Measurements from ENCODE around the gene PALB2.

Gene PALB2

GRCh38 chr16:23578101-23578830 lies 62.8 kb downstream of the PALB2 start:
- no peak overlapping the region for H3K4me3 ChIP-seq (ENCODE audit: low read depth in 1 of 2, low read length in 2 of 2)
- H3K4me1 ChIP-seq (ENCODE audit: insufficient read depth, low read length), result no peaks in the 10 kb centered on the region
- H3K27me3 ChIP-seq (ENCODE audit: control insufficient read depth in 1 of 2, insufficient read depth in 2 of 2, low read length in 2 of 2), result no peaks in the 10 kb centered on the region
- H3K36me3 ChIP-seq (ENCODE audit: insufficient read depth, low read length), result peaks cover 61% of the 10 kb centered on the region
- H3K9me3 ChIP-seq (ENCODE audit: low read length), result no peaks in the 10 kb centered on the region
- H3K9ac ChIP-seq (ENCODE audit: low read length), result no peak overlapping the region
- no peak overlapping the region for H3K27ac ChIP-seq (ENCODE audit: low read depth, low read length)

GRCh38 chr16:23577493-23577892 lies 63.6 kb downstream of the PALB2 start:
- H3K9me3 ChIP-seq (ENCODE audit: low read length), result no peaks in the 10 kb centered on the region

GRCh38 chr16:23575834-23576233 lies 65.3 kb downstream of the PALB2 start:
- H3K9ac ChIP-seq (ENCODE audit: low read length), result no peak overlapping the region
- H3K9me3 ChIP-seq (ENCODE audit: low read length), result no peaks in the 10 kb centered on the region
- H3K4me1 ChIP-seq (ENCODE audit: insufficient read depth, low read length), result no peaks in the 10 kb centered on the region
- H3K36me3 ChIP-seq (ENCODE audit: insufficient read depth, low read length), result peaks cover 77% of the 10 kb centered on the region
- H3K4me3 ChIP-seq (ENCODE audit: low read depth in 1 of 2, low read length in 2 of 2), result no peak overlapping the region
- no peaks in the 10 kb centered on the region for H3K27me3 ChIP-seq (ENCODE audit: control insufficient read depth in 1 of 2, insufficient read depth in 2 of 2, low read length in 2 of 2)
- no peak overlapping the region for H3K27ac ChIP-seq (ENCODE audit: low read depth, low read length)

More at GRCh38 chr16:23577493-23577892, 63.6 kb downstream of the PALB2 start:
- Histone ChIP-seq H3K27me3 (ENCODE audit: control insufficient read depth in 1 of 2, insufficient read depth in 2 of 2, low read length in 2 of 2) (no peaks in the 10 kb centered on the region), H3K4me1 (ENCODE audit: insufficient read depth, low read length) (no peaks in the 10 kb centered on the region), H3K9ac (ENCODE audit: low read length) (no peak overlapping the region), H3K27ac (ENCODE audit: low read depth, low read length) (no peak overlapping the region), H3K4me3 (ENCODE audit: low read depth in 1 of 2, low read length in 2 of 2) (no peak overlapping the region), H3K36me3 (ENCODE audit: insufficient read depth, low read length) (peaks cover 69% of the 10 kb centered on the region)

GRCh38 chr16:23573817-23574216 lies 67.3 kb downstream of the PALB2 start:
- Histone ChIP-seq H3K9me3 (ENCODE audit: low read length) (no peaks in the 10 kb centered on the region), H3K4me3 (ENCODE audit: low read depth in 1 of 2, low read length in 2 of 2) (no peak overlapping the region), H3K4me1 (ENCODE audit: insufficient read depth, low read length) (no peaks in the 10 kb centered on the region), H3K9ac (ENCODE audit: low read length) (no peak overlapping the region), H3K27me3 (ENCODE audit: control insufficient read depth in 1 of 2, insufficient read depth in 2 of 2, low read length in 2 of 2) (no peaks in the 10 kb centered on the region), H3K36me3 (ENCODE audit: insufficient read depth, low read length) (peaks cover 74% of the 10 kb centered on the region), H3K27ac (ENCODE audit: low read depth, low read length) (no peak overlapping the region)

- H3K36me3 ChIP-seq (ENCODE audit: insufficient read depth, low read length), result peaks cover 72% of the 10 kb centered on the region
- H3K9ac ChIP-seq (ENCODE audit: low read length), result no peak overlapping the region
- no peak overlapping the region for H3K27ac ChIP-seq (ENCODE audit: low read depth, low read length)
Measured at GRCh38 chr16:23572394-23572793, 68.7 kb downstream of the PALB2 start.

GRCh38 chr16:23571895-23572294 lies 69.2 kb downstream of the PALB2 start:
- Histone ChIP-seq H3K4me3 (ENCODE audit: low read depth in 1 of 2, low read length in 2 of 2) (no peak overlapping the region), H3K9ac (ENCODE audit: low read length) (no peak overlapping the region), H3K4me1 (ENCODE audit: insufficient read depth, low read length) (no peaks in the 10 kb centered on the region), H3K27me3 (ENCODE audit: control insufficient read depth in 1 of 2, insufficient read depth in 2 of 2, low read length in 2 of 2) (no peaks in the 10 kb centered on the region), H3K9me3 (ENCODE audit: low read length) (no peaks in the 10 kb centered on the region), H3K27ac (ENCODE audit: low read depth, low read length) (no peak overlapping the region), H3K36me3 (ENCODE audit: insufficient read depth, low read length) (peaks cover 77% of the 10 kb centered on the region)

More at GRCh38 chr16:23572394-23572793, 68.7 kb downstream of the PALB2 start:
- no peaks in the 10 kb centered on the region for H3K9me3 ChIP-seq (ENCODE audit: low read length)
- no peak overlapping the region for H3K4me3 ChIP-seq (ENCODE audit: low read depth in 1 of 2, low read length in 2 of 2)
- no peaks in the 10 kb centered on the region for H3K4me1 ChIP-seq (ENCODE audit: insufficient read depth, low read length)
- no peaks in the 10 kb centered on the region for H3K27me3 ChIP-seq (ENCODE audit: control insufficient read depth in 1 of 2, insufficient read depth in 2 of 2, low read length in 2 of 2)

- Histone ChIP-seq H3K4me1 (ENCODE audit: insufficient read depth, low read length) (no peaks in the 10 kb centered on the region), H3K27ac (ENCODE audit: low read depth, low read length) (no peak overlapping the region), H3K9me3 (ENCODE audit: low read length) (no peaks in the 10 kb centered on the region), H3K27me3 (ENCODE audit: control insufficient read depth in 1 of 2, insufficient read depth in 2 of 2, low read length in 2 of 2) (no peaks in the 10 kb centered on the region), H3K9ac (ENCODE audit: low read length) (no peak overlapping the region), H3K4me3 (ENCODE audit: low read depth in 1 of 2, low read length in 2 of 2) (no peak overlapping the region), H3K36me3 (ENCODE audit: insufficient read depth, low read length) (peaks cover 75% of the 10 kb centered on the region)
Measured at GRCh38 chr16:23570992-23571632, 70.0 kb downstream of the PALB2 start.

GRCh38 chr16:23567602-23568001 lies 73.5 kb downstream of the PALB2 start:
- H3K9ac ChIP-seq (ENCODE audit: low read length), result no peak overlapping the region
- H3K4me3 ChIP-seq (ENCODE audit: low read depth in 1 of 2, low read length in 2 of 2), result no peak overlapping the region
- H3K9me3 ChIP-seq (ENCODE audit: low read length), result no peaks in the 10 kb centered on the region
- H3K27ac ChIP-seq (ENCODE audit: low read depth, low read length), result no peak overlapping the region
- H3K27me3 ChIP-seq (ENCODE audit: control insufficient read depth in 1 of 2, insufficient read depth in 2 of 2, low read length in 2 of 2), result no peaks in the 10 kb centered on the region
- H3K4me1 ChIP-seq (ENCODE audit: insufficient read depth, low read length), result no peaks in the 10 kb centered on the region
- peaks cover 82% of the 10 kb centered on the region for H3K36me3 ChIP-seq (ENCODE audit: insufficient read depth, low read length)

GRCh38 chr16:23566724-23567123 lies 74.4 kb downstream of the PALB2 start:
- Histone ChIP-seq H3K27me3 (ENCODE audit: control insufficient read depth in 1 of 2, insufficient read depth in 2 of 2, low read length in 2 of 2) (no peaks in the 10 kb centered on the region), H3K27ac (ENCODE audit: low read depth, low read length) (no peak overlapping the region), H3K36me3 (ENCODE audit: insufficient read depth, low read length) (peaks cover 82% of the 10 kb centered on the region)

GRCh38 chr16:23564575-23565363 lies 76.3 kb downstream of the PALB2 start:
- H3K27ac ChIP-seq (ENCODE audit: low read depth, low read length), result no peak overlapping the region
- no peak overlapping the region for H3K4me3 ChIP-seq (ENCODE audit: low read depth in 1 of 2, low read length in 2 of 2)
- H3K9ac ChIP-seq (ENCODE audit: low read length), result no peak overlapping the region
- peaks cover 83% of the 10 kb centered on the region for H3K36me3 ChIP-seq (ENCODE audit: insufficient read depth, low read length)
- H3K27me3 ChIP-seq (ENCODE audit: control insufficient read depth in 1 of 2, insufficient read depth in 2 of 2, low read length in 2 of 2), result no peaks in the 10 kb centered on the region
- peaks cover 7% of the 10 kb centered on the region for H3K4me1 ChIP-seq (ENCODE audit: insufficient read depth, low read length)
- no peaks in the 10 kb centered on the region for H3K9me3 ChIP-seq (ENCODE audit: low read length)

More at GRCh38 chr16:23566724-23567123, 74.4 kb downstream of the PALB2 start:
- Histone ChIP-seq H3K4me1 (ENCODE audit: insufficient read depth, low read length) (no peaks in the 10 kb centered on the region), H3K4me3 (ENCODE audit: low read depth in 1 of 2, low read length in 2 of 2) (no peak overlapping the region), H3K9me3 (ENCODE audit: low read length) (no peaks in the 10 kb centered on the region), H3K9ac (ENCODE audit: low read length) (no peak overlapping the region)

- H3K27me3 ChIP-seq (ENCODE audit: control insufficient read depth in 1 of 2, insufficient read depth in 2 of 2, low read length in 2 of 2), result no peaks in the 10 kb centered on the region
- H3K27ac ChIP-seq (ENCODE audit: low read depth, low read length), result no peak overlapping the region
- no peaks in the 10 kb centered on the region for H3K9me3 ChIP-seq (ENCODE audit: low read length)
- peaks cover 19% of the 10 kb centered on the region for H3K4me1 ChIP-seq (ENCODE audit: insufficient read depth, low read length)
- no peak overlapping the region for H3K4me3 ChIP-seq (ENCODE audit: low read depth in 1 of 2, low read length in 2 of 2)
- H3K36me3 ChIP-seq (ENCODE audit: insufficient read depth, low read length), result peaks cover 80% of the 10 kb centered on the region
- no peak overlapping the region for H3K9ac ChIP-seq (ENCODE audit: low read length)
Measured at GRCh38 chr16:23563186-23563585, 77.9 kb downstream of the PALB2 start.
